Panc1 (cell line): Measurements from ENCODE around the gene ZBTB25. TPM values are rescaled to one million over a fixed set of nuclear protein-coding genes. Genes with fewer than 3 reads are reported as not detected.

Source experiments
- ATAC-seq: fragments of 200-7000 bp; cut with Tn5 transposase; 2 replicates; pipeline ENCODE4 v1.9.1; 2020; ENCODE audit warnings: mild to moderate bottlenecking, moderate library complexity
- BruUV-seq: library from RNA; stranded (reverse); fragments of 400-500 nt; replicated peaks from 2 replicates; lab custom pipeline; 2021; lab: Mats Ljungman, UMichigan
- CTCF ChIA-PET: fragments of 300-600 bp; sonication (Branson Sonifier 250); formaldehyde crosslinking; loops from one replicate; lab custom pipeline; 2022; ENCODE audit warnings: antibody characterized with exemption; lab: Charles Lee
- POLR2A ChIA-PET: fragments of 300-600 bp; sonication (Branson Sonifier 250); formaldehyde crosslinking; loops from one replicate; lab custom pipeline; 2022; ENCODE audit warnings: antibody characterized with exemption; lab: Charles Lee
- DNase-seq: peaks from one replicate; pipeline ENCODE4 v3.0.0-alpha.2; 2010; ENCODE audit warnings: low read depth, low spot score
- H3K27ac ChIP-seq: 2 replicates; pipeline ENCODE4 v1.5.1; 2011; ENCODE audit warnings: mild to moderate bottlenecking, low read length, inconsistent platforms
- H3K27me3 ChIP-seq: fragments of 200-500 bp; sonication (Bioruptor generic); 2 replicates; pipeline ENCODE4 v1.6.0; 2014; ENCODE audit warnings: low read length, inconsistent platforms; ENCODE audit not compliant: control insufficient read depth, insufficient read depth
- H3K36me3 ChIP-seq: fragments of 200-500 bp; sonication (Bioruptor generic); 2 replicates; pipeline ENCODE4 v1.5.1; 2014; ENCODE audit warnings: inconsistent platforms, mild to moderate bottlenecking, low read length, moderate library complexity; ENCODE audit not compliant: control insufficient read depth, insufficient read depth
- H3K4me1 ChIP-seq: 2 replicates; pipeline ENCODE4 v1.5.1; 2011; ENCODE audit warnings: inconsistent platforms, mild to moderate bottlenecking, low read length, moderate library complexity; ENCODE audit not compliant: control insufficient read depth, insufficient read depth
- H3K4me3 ChIP-seq, 2 experiments: 2 replicates each; pipeline ENCODE4 v1.5.1; 2011 to 2012; ENCODE audit warnings: low read depth in 2 of 2, low read length in 2 of 2, mild to moderate bottlenecking in 2 of 2, inconsistent platforms in 1 of 2, moderate library complexity in 1 of 2
- H3K9me3 ChIP-seq: fragments of 200-500 bp; sonication (Bioruptor generic); 2 replicates; pipeline ENCODE4 v1.5.1; 2014; ENCODE audit warnings: low read depth, mild to moderate bottlenecking, inconsistent platforms, low read length, moderate library complexity; ENCODE audit not compliant: control insufficient read depth, insufficient read depth
- CTCF ChIP-seq: fragments of 450-650 bp; IDR thresholded peaks from 2 replicates; pipeline ENCODE4 v1.5.1; 2017; ENCODE audit warnings: mild to moderate bottlenecking
- POLR2AphosphoS5 ChIP-seq: IDR thresholded peaks from 2 replicates; pipeline ENCODE4 v1.6.1; 2012; ENCODE audit warnings: mild to moderate bottlenecking, low read depth, low read length, moderate library complexity
- REST ChIP-seq, 2 experiments: IDR thresholded peaks; 2 replicates each; pipeline ENCODE4 v1.6.1; 2011 to 2012; ENCODE audit warnings: low read depth in 2 of 2, control low read depth in 1 of 2, low read length in 1 of 2, mild to moderate bottlenecking in 1 of 2, moderate library complexity in 1 of 2; ENCODE audit not compliant: insufficient read depth in 1 of 2
- SIN3A ChIP-seq: IDR thresholded peaks from 2 replicates; pipeline ENCODE4 v1.6.1; 2012; ENCODE audit warnings: low read depth, mild to moderate bottlenecking, low read length, moderate library complexity, borderline replicate concordance; ENCODE audit not compliant: insufficient read depth
- TCF7L2 ChIP-seq: IDR thresholded peaks from 2 replicates; pipeline ENCODE4 v1.6.1; 2011; ENCODE audit warnings: mild to moderate bottlenecking, low read depth, low read length, inconsistent platforms
- in situ Hi-C: cut with HindIII; loops from 2 replicates; pipeline ENCODE4 v1.10.0; 2016; ENCODE audit warnings: low sequenced_read_pairs, low pct_unique_long_range_greater_than_20kb
- intact Hi-C: fragments of 100-400 bp; cut with micrococcal nuclease; formaldehyde crosslinking; loops from one replicate; pipeline ENCODE4 v1.10.0; 2022; ENCODE audit not compliant: unreplicated experiment
- total RNA-seq: library from RNA; stranded (reverse); gene quantifications from one replicate; pipeline ENCODE4 v1.2.1, GENCODE V29; 2021; ENCODE audit not compliant: unreplicated experiment

Gene ZBTB25
- total RNA-seq, 1 experiment from 2014 or later: 9.0 TPM

- intact Hi-C loops: loop anchor here (10.0 kb wide), 1 partner anchor 93 kb away; no protein-coding TSS in a partner anchor
- no peaks in the 10 kb centered on the region for H3K9me3 ChIP-seq
- in situ Hi-C loops: no loop called here
- H3K27ac ChIP-seq: peak overlapping the region; percentile 66
- no peaks in the 10 kb centered on the region for H3K27me3 ChIP-seq
- BruUV-seq: no TSS peak
- POLR2A ChIA-PET: interaction anchor here (0.5 kb wide), 1 partner anchor 9 kb away, joined by 3 read pairs; no protein-coding TSS in a partner anchor
- H3K4me1 ChIP-seq: no peaks in the 10 kb centered on the region; the same call in 1 of the 2 replicates
- DNase-seq (no peak), ATAC-seq (no peak)
- CTCF ChIA-PET: interaction anchor here (0.5 to 1.3 kb wide), 2 partner anchors 14 to 94 kb away, joined by 4 to 6 read pairs; no protein-coding TSS in a partner anchor
- H3K36me3 ChIP-seq: no peaks in the 10 kb centered on the region
- H3K4me3 ChIP-seq: peak overlapping the region; percentile 47 to 60
- no peak for TF ChIP-seq POLR2AphosphoS5
These were observed 38.6 kb upstream of the ZBTB25 start for GRCh38 chr14:64541972-64542835.

GRCh38 chr14:64541261-64541971, 37.8 kb upstream of the ZBTB25 start:
- Histone ChIP-seq H3K4me1 (no peaks in the 10 kb centered on the region; the same call in 1 of the 2 replicates), H3K4me3 (no peak overlapping the region; a peak in 1 of 4 replicates), H3K27ac (no peak overlapping the region), H3K9me3 (no peaks in the 10 kb centered on the region), H3K27me3 (no peaks in the 10 kb centered on the region), H3K36me3 (no peaks in the 10 kb centered on the region)
- BruUV-seq: no TSS peak
- ChIA-PET CTCF (interaction anchor here (0.5 to 1.3 kb wide), 2 partner anchors 15 to 94 kb away, joined by 4 to 6 read pairs; no protein-coding TSS in a partner anchor), POLR2A (no interaction called here)
- no peak for TF ChIP-seq CTCF
- no peak for TF ChIP-seq TCF7L2
- TF ChIP-seq REST (IDR thresholded peaks at IDR 0.05; ENCODE audit: insufficient read depth in 1 of 2, low read depth in 2 of 2, low read length in 1 of 2): no peak
- no peak for TF ChIP-seq POLR2AphosphoS5
- TF ChIP-seq SIN3A: no peak
- DNase-seq: no peak
- in situ Hi-C loops: no loop called here
- intact Hi-C loops: loop anchor here (10.0 kb wide), 1 partner anchor 93 kb away; no protein-coding TSS in a partner anchor
- ATAC-seq: no peak
